Measurements from ENCODE around the gene EQTN. TPM values are rescaled to one million over a fixed set of nuclear protein-coding genes. Genes with fewer than 3 reads are reported as not detected.

Gene EQTN
- 0.30 and 0.43 TPM in 2 replicates for polyA plus RNA-seq (2013)

DNA sequence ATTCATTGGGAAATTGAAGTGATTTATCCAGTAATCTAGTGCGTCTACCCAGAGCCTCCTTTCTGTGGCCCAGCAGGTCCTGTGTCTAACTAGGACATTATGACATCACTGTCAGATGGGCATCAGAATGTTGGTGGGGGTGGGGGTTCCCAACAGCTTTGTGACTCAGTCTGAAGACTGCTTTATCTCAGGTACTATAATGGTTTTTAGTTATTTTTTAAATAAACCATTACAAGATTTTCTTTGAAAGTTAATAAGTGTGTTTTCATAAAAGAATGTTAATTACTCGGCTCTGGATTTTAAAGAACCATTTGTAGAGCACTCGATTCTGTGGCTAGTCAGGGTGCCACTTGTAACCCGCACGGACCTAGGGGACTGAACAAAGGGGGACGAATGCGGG is at the start of gene EQTN:
TSS of gene EQTN (minus strand) at position 101 of the 400 bp plus-strand sequence. CDS start at position 6, 95 bp downstream.
- Histone ChIP-seq H3K4me2 (ENCODE audit: low read length) (no peak within 1 kb of the TSS), H3K9me3 (ENCODE audit: insufficient read depth, low read depth, low read length) (no peaks in the 10 kb centered on the region), H3K23ac (ENCODE audit: low read length) (no peak within 1 kb of the TSS), H3K4me1 (ENCODE audit: control insufficient read depth in 1 of 2, insufficient read depth in 2 of 2, low read length in 2 of 2) (peaks cover 0 to 4% of the 10 kb centered on the region in 2 experiments), H3K4ac (ENCODE audit: low read depth, low read length) (no peak within 1 kb of the TSS), H3K18ac (ENCODE audit: low read length) (no peak within 1 kb of the TSS), H2AFZ (ENCODE audit: insufficient read depth, low read length, poor library complexity) (no peak within 1 kb of the TSS), H3K36me3 (ENCODE audit: control insufficient read depth in 1 of 2, insufficient read depth in 2 of 2, low read length in 2 of 2) (no peaks in the 10 kb centered on the region), H2BK12ac (ENCODE audit: low read length) (no peak within 1 kb of the TSS), H3K14ac (ENCODE audit: low read length) (no peak within 1 kb of the TSS), H4K12ac (ENCODE audit: low read depth, low read length) (no peak within 1 kb of the TSS), H4K91ac (ENCODE audit: low read depth, low read length) (no peak within 1 kb of the TSS), H2AK5ac (ENCODE audit: low read length) (no peak within 1 kb of the TSS), H3K4me3 (ENCODE audit: low read depth, low read length) (no peak within 1 kb of the TSS), H4K8ac (ENCODE audit: low read depth, low read length) (no peak within 1 kb of the TSS), H3K79me1 (ENCODE audit: low read length) (no peaks in the 10 kb centered on the region), H2BK5ac (ENCODE audit: low read depth, low read length, poor library complexity) (no peak within 1 kb of the TSS), H3K27me3 (ENCODE audit: insufficient read depth, low read length) (no peaks in the 10 kb centered on the region), H3K9ac (ENCODE audit: low read length) (no peak within 1 kb of the TSS), H3K27ac (ENCODE audit: low read depth, low read length) (no peak within 1 kb of the TSS), H3K79me2 (ENCODE audit: control insufficient read depth, insufficient read depth, low read length, poor library complexity) (no peaks in the 10 kb centered on the region), H2BK120ac (ENCODE audit: insufficient read depth, low read length, poor library complexity) (no peak within 1 kb of the TSS)
- no CpG with 5 or more reads among the region's 7 CpGs for WGBS (ENCODE audit: extremely low coverage, insufficient coverage, insufficient read length)
- no peak for DNase-seq

DNA sequence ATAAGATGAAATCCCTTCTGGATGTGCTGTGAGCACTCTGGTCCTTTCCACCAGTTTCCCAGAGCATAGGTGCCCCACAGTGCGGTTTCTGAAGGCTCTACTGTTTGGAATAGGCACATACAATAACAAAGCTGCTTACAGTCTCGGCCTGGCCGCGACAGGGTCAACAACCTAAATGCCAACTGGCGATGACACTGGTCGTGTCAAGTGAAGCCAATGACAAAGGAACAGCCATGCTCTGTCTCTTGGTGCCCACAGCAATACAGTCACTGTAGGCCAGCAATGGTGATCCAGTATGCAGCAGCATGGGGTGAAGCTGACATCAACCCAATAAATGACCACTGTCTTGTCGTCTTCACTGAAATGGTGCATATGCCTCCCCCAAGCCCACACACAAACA is 47.8 kb upstream of the EQTN start:
- Histone ChIP-seq H2BK12ac (ENCODE audit: low read length) (no peak overlapping the region), H2BK120ac (ENCODE audit: insufficient read depth, low read length, poor library complexity) (no peak overlapping the region), H3K4me1 (ENCODE audit: control insufficient read depth in 1 of 2, insufficient read depth in 2 of 2, low read length in 2 of 2) (no peaks in the 10 kb centered on the region), H4K91ac (ENCODE audit: low read depth, low read length) (no peak overlapping the region), H3K9me3 (ENCODE audit: insufficient read depth, low read depth, low read length) (no peaks in the 10 kb centered on the region), H3K79me2 (ENCODE audit: control insufficient read depth, insufficient read depth, low read length, poor library complexity) (no peaks in the 10 kb centered on the region), H3K36me3 (ENCODE audit: control insufficient read depth in 1 of 2, insufficient read depth in 2 of 2, low read length in 2 of 2) (peaks cover 0 to 3% of the 10 kb centered on the region in 2 experiments), H3K4me3 (ENCODE audit: low read depth, low read length) (no peak overlapping the region), H4K8ac (ENCODE audit: low read depth, low read length) (no peak overlapping the region), H4K12ac (ENCODE audit: low read depth, low read length) (no peak overlapping the region), H2AK5ac (ENCODE audit: low read length) (no peak overlapping the region), H3K14ac (ENCODE audit: low read length) (no peak overlapping the region), H3K79me1 (ENCODE audit: low read length) (no peaks in the 10 kb centered on the region), H3K27ac (ENCODE audit: low read depth, low read length) (no peak overlapping the region), H3K27me3 (ENCODE audit: insufficient read depth, low read length) (no peaks in the 10 kb centered on the region), H3K18ac (ENCODE audit: low read length) (no peak overlapping the region), H3K4ac (ENCODE audit: low read depth, low read length) (no peak overlapping the region), H3K9ac (ENCODE audit: low read length) (no peak overlapping the region), H2BK5ac (ENCODE audit: low read depth, low read length, poor library complexity) (no peak overlapping the region), H2AFZ (ENCODE audit: insufficient read depth, low read length, poor library complexity) (no peak overlapping the region), H3K4me2 (ENCODE audit: low read length) (no peak overlapping the region), H3K23ac (ENCODE audit: low read length) (no peak overlapping the region)
- no CpG with 5 or more reads among the region's 7 CpGs for WGBS (ENCODE audit: extremely low coverage, insufficient coverage, insufficient read length)
- DNase-seq, result no peak

DNA sequence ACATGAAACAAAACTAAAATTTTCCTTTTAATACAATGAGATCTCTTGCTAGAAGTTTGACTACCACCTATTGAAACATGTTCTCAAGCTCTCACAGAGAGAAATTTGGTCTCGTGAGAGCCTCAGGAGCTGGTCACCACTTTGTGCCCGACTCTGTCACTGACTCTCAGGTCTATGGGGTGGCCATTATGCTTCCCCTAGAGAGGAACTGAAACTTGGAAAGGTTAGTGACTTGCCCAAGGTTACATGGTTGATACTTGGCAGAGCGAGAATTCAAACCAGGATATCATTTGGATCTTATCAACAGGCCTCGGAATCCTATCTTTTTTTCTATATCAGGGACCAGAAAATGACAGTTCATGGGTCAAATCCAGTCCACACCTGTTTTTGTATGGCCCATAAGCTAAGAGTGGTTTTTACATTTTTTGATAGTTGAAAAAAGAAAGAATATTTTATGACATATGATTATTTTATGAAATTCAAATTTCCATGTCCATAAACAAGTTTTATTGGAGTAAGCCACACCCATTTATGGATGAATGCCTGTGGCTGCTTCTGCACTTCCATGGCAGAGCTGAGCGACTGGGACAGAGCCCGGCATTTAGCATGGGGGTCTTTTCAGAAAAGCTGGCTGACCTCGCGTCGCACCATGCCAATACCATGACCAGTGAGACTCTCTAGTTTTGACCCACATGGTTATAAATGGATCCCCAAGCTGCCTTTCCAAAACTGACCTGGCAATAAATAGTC is 44.8 kb upstream of the EQTN start:
- Histone ChIP-seq H3K9me3 (ENCODE audit: insufficient read depth, low read depth, low read length) (no peaks in the 10 kb centered on the region), H2AK5ac (ENCODE audit: low read length) (no peak overlapping the region), H3K4ac (ENCODE audit: low read depth, low read length) (no peak overlapping the region), H4K91ac (ENCODE audit: low read depth, low read length) (no peak overlapping the region), H3K9ac (ENCODE audit: low read length) (no peak overlapping the region), H2BK12ac (ENCODE audit: low read length) (no peak overlapping the region), H3K27me3 (ENCODE audit: insufficient read depth, low read length) (no peaks in the 10 kb centered on the region), H3K14ac (ENCODE audit: low read length) (no peak overlapping the region), H4K12ac (ENCODE audit: low read depth, low read length) (no peak overlapping the region), H3K4me1 (ENCODE audit: control insufficient read depth in 1 of 2, insufficient read depth in 2 of 2, low read length in 2 of 2) (peaks cover 6 to 16% of the 10 kb centered on the region in 2 experiments), H2BK120ac (ENCODE audit: insufficient read depth, low read length, poor library complexity) (no peak overlapping the region), H3K4me3 (ENCODE audit: low read depth, low read length) (no peak overlapping the region), H3K4me2 (ENCODE audit: low read length) (no peak overlapping the region), H3K36me3 (ENCODE audit: control insufficient read depth in 1 of 2, insufficient read depth in 2 of 2, low read length in 2 of 2) (peaks cover 0 to 3% of the 10 kb centered on the region in 2 experiments), H3K23ac (ENCODE audit: low read length) (no peak overlapping the region), H2BK5ac (ENCODE audit: low read depth, low read length, poor library complexity) (no peak overlapping the region), H3K18ac (ENCODE audit: low read length) (no peak overlapping the region), H4K8ac (ENCODE audit: low read depth, low read length) (no peak overlapping the region), H3K79me2 (ENCODE audit: control insufficient read depth, insufficient read depth, low read length, poor library complexity) (no peaks in the 10 kb centered on the region), H3K27ac (ENCODE audit: low read depth, low read length) (no peak overlapping the region), H3K79me1 (ENCODE audit: low read length) (peaks cover 4% of the 10 kb centered on the region), H2AFZ (ENCODE audit: insufficient read depth, low read length, poor library complexity) (no peak overlapping the region)
- DNase-seq, result no peak
- WGBS (ENCODE audit: extremely low coverage, insufficient coverage, insufficient read length), result no CpG with 5 or more reads among the region's 9 CpGs

DNA sequence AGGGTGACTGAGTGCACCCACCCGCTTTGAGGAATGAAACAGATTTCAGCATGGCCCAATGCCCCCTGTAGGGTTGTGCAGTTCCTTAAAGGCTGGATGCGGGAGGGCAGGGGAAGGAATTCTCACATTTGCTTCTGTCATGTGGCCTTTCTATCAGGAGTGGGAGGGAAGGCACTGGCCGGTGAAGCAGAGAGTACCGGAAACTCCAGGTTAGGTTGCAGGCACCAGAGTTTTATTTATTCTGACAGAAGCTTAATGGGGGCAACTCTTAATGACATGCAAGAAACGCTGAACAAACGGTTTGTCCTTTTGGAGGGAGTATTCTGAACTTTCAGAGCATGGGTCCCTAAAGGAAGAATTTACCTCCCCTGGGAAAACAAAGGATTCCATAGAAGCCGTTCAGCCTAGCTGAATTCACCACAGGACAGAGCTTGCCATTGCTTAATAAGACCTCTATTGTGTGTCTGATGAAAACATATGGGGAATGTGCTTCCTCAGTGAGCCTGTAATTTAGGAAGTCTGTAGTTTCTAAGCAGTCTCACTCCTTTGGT is 44.1 kb upstream of the EQTN start:
- peaks cover 4% of the 10 kb centered on the region for H3K79me1 ChIP-seq (ENCODE audit: low read length)
- peaks cover 6 to 20% of the 10 kb centered on the region in 2 experiments for H3K4me1 ChIP-seq (ENCODE audit: control insufficient read depth in 1 of 2, insufficient read depth in 2 of 2, low read length in 2 of 2)
- H3K36me3 ChIP-seq (ENCODE audit: control insufficient read depth in 1 of 2, insufficient read depth in 2 of 2, low read length in 2 of 2), result peaks cover 0 to 3% of the 10 kb centered on the region in 2 experiments
- no peak overlapping the region for H2BK120ac ChIP-seq (ENCODE audit: insufficient read depth, low read length, poor library complexity)
- H3K27ac ChIP-seq (ENCODE audit: low read depth, low read length), result no peak overlapping the region
- H3K27me3 ChIP-seq (ENCODE audit: insufficient read depth, low read length), result no peaks in the 10 kb centered on the region
- no peaks in the 10 kb centered on the region for H3K9me3 ChIP-seq (ENCODE audit: insufficient read depth, low read depth, low read length)
- no CpG with 5 or more reads among the region's 7 CpGs for WGBS (ENCODE audit: extremely low coverage, insufficient coverage, insufficient read length)
- no peak overlapping the region for H3K4ac ChIP-seq (ENCODE audit: low read depth, low read length)
- H3K9ac ChIP-seq (ENCODE audit: low read length), result no peak overlapping the region
- no peak overlapping the region for H3K23ac ChIP-seq (ENCODE audit: low read length)
- H3K4me2 ChIP-seq (ENCODE audit: low read length), result no peak overlapping the region
- no peak overlapping the region for H3K4me3 ChIP-seq (ENCODE audit: low read depth, low read length)
- H2AFZ ChIP-seq (ENCODE audit: insufficient read depth, low read length, poor library complexity), result no peak overlapping the region
- no peak for DNase-seq
- H2AK5ac ChIP-seq (ENCODE audit: low read length), result no peak overlapping the region
- no peak overlapping the region for H4K8ac ChIP-seq (ENCODE audit: low read depth, low read length)
- no peak overlapping the region for H4K91ac ChIP-seq (ENCODE audit: low read depth, low read length)
- H3K18ac ChIP-seq (ENCODE audit: low read length), result no peak overlapping the region
- H3K14ac ChIP-seq (ENCODE audit: low read length), result no peak overlapping the region
- no peak overlapping the region for H2BK5ac ChIP-seq (ENCODE audit: low read depth, low read length, poor library complexity)
- H2BK12ac ChIP-seq (ENCODE audit: low read length), result no peak overlapping the region
- H4K12ac ChIP-seq (ENCODE audit: low read depth, low read length), result no peak overlapping the region
- peaks cover 3% of the 10 kb centered on the region for H3K79me2 ChIP-seq (ENCODE audit: control insufficient read depth, insufficient read depth, low read length, poor library complexity)
